ENCODE results near the gene IGLON5.

The IGLON5 gene

DNA sequence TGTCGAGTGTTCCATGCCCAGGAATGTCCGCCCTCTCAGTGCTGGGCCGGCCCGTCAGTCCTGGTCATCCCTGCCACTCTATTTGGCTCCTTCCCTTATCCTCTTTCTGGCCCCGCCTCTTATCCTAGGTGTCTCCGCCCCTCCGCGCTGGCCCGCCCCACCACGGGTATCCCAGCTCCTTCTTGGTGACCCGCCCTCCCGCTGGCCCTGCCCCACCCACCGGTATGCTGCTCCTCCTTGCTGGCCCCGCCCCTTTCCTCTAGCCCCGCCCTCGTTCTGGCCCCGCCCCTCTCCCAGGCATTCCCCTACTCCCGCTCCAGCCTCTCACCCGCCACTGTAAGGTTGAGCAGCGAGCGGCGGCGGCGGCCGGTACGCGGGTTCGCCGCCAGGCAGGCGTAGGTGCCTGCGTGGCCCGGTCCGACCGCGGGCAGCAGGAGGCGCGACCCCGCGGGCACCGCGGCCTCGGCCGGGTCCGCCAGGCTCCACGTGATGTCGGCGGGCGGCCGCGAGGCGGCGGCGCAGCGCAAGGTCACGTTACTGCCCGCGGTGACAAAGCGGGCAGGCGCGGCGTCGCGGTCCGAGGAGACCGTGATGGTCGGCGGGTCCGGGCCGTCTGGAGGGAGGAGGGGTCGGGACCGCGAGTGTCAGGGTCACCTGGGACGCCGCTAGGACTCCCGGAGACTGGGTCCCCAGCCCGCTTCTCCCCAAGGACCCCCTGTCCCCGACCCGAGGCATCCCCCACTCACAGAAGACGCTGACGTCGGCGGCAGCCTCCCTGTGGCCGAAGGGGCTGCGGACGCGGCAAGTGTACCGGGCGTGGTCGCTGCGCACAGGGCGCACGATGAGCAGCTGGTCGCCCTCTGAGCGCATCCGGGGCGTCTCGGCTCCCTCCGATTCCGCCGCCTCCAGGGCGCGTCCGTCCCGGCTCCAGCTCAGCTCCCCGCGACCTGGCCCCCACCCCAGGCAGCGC is 28.5 kb downstream of the IGLON5 start:
- DNase-seq = peak; percentile 97 to 99

DNA sequence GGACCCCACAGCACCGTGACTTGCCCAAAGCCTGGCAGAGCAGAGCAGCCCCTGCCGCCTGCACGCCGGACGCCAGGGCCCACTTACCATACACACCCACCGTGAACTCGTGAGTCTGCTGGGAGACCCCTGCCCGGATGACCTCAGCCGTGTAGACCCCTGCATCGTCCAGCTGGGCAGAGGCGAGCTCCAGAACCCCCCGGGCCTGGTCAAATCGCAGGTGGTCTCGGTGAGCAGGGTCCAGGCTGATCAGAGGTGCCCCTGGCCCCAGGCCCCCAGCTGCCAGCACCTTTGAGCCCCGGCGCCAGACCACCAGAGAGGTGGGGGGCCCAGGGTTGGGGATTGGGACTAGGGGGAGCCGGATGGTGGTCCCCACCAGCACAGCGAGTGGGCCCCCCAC is 29.6 kb downstream of the IGLON5 start:
- DNase-seq = no peak

DNA sequence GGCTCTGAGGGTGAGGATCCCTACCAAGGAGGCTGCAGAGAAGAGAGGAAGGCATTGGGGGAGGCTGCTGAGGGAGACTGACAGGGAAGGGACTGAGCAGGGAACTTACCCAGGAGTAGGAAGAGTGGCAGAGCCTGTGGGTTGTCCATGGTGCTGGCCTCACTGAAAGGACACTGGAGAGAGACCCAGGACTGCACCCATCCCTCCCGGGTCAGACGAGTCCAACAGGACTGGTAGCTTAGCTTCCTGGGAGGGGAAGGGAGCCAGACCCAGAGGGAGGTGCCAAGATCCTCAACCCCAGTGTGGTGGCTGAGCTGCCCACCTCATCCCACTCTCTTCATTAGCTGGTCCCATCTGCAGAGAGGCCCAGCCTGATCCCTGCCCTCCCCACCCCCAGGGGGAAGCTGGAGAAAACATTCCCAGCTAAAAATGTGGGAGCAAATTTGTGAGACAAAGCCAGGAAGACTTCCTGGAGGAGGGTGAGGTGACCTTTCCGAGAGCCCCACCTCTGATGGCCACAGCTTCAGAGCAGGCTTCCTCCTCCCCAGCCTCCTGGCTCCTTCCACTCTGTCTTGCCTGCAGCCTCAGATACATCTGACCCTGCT is 30.6 kb downstream of the IGLON5 start, which contains the start of gene VSIG10L:
Gene VSIG10L, minus strand, starts transcription at position 164 of the 605 bp plus-strand sequence. Its CDS starts 15 bp downstream, at position 149.
- DNase-seq = peak in 1 of 2 donors; percentile 6

DNA sequence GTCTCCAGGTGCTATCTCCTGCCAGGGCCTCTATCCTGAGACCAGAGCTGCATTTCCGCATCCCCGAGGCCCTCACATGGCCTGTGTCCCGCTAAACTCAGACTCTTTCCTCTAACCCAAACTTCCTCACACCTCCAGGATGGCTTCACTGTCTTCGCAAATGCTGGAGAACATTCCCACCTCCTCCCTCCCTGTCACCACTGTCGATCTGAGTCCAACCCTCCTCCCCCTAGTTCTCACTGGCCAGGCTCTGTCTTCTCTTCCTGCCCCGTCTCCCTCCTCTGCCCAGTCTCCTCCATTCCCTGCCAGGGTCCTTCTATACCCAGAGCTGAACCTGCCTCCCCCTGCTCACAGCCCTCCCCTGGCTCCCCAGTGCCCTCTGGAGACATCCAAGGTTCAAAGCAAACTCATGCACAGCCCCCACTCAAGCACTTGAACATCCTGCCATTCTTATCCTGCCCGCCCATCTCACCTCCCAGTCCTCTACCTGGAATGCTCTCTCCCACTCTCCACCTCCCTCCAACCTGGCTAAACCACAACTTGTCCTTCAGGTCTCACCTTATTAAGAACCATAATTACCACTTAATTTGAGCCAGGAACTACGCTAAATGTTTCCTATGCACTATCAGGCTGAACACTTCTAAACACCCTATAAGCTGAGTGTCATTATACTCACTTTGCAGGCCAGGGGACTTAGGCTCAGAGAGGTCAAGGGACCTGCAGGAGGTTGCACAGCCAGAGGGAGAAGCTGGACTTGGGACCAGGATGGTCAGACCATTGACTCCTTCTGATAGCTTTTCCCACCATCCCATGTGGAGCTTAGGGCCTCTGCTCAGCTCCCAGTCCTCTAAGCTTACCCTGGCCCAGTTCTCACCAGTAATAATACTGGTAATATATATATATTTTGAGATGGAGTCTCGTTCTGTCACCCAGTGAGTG is 31.5 kb downstream of the IGLON5 start:
- DNase-seq = no peak

DNA sequence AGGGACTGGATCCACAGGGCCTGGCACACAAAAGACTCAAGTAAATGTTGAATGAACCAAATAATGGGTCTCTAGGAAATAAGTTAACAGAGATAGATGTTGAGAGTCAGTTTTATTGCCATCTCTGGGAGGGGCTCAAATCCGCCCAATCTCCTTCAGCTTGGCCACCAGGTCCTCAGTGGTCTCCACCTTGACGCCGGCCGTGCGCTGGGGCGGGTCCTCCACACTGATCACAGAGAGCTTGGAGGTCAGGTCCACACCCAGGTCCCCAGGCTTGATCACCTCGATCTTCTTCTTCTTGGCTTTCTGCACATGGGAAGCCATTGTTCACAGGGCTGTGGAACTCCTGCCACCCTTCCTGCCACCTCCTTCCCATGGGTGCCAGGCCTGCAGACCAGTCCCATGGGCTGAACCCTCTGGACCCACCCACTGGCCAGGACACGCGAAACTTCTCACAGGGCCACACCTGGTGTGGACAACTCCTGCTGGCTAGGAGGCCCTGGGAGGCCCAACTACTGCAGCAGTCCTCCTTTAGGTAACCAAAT is 33.7 kb downstream of the IGLON5 start:
- DNase-seq = no peak

DNA sequence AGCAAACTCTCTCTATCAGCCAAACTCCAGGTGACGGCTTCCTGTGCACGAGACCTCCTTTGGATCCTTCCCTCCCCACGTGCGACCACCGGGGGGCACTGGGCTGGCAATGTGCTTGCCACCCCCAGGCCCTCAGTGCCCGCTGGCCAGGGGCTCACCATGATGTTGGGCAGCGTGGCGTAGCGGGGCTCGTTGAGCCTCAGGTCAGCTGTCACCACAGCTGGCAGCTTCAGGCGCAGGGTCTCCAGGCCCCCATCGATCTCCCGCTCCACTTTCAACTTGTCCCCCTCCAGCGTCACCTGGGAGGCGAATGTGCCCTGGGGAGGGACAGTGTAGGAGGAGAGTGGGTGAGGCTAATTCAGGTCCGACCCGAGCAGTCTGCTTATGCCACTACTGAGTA is 35.3 kb downstream of the IGLON5 start:
- no peak for DNase-seq

DNA sequence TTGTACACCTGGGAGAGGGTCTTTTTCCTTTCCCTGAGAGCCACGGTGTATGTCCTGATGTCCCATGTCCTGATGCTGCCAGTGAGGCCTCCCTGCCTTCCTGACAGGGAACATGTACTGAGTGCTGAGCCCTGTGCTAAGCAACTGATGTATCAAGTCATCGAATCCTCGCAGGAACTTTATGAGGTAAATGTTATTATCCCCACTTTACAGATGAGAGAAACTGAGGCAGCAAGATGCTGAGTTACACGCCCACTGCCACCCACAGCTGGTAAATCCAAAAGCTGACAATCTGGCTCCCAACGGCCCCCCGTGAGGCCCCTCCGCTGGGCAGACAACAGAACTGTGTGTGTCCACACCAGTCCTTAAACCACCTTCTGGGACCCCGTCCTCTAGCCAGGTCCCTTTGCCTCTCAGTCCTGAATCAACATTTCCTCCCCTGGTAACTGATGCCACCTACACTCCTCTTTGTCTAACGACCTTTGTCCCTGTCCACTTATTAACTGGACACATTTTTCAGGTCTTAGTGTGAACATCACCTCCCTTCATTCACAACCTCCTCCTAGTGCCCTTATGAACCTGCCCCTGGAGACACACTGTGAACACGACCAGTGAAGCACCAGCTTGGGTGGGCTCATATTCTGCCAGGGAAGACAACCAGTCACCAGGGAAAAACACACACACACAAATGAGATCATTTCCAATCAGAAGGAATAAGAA is 35.9 kb downstream of the IGLON5 start:
- DNase-seq = no peak

DNA sequence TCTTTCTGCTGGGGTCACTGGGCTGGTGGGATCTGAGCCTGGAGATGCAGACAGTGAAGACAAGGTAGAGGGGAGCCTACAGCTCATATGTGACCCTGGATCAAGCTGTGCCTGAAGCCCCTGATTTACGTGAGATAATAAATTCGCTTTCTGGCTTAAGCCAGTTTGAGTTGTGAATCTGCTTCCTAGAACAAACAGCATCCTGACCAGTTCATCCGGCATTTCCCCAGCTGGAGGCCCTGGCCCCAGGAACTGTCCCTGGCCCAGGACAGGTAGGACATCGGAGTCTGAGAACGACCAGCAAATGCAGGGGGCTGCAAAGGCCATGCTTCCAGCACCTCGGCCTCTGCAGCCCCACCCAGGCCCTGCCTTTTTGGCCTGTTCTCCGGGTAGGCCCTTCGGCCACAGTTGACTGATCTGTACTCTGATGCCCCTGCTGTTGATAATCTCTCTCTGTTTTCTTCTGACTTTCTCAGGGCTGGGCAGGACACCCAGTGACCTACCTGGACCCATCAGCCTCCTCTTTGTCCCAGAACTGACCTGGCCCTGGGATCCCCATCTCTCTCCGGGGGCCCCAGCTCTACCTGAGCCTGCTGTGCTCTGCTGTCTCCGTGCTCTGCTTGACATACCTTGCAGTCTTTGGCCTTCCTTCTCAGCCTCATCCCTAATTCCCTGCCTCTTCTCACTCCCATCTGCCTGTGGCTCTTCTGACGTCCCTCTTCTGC is 40.0 kb downstream of the IGLON5 start:
- no peak for DNase-seq

DNA sequence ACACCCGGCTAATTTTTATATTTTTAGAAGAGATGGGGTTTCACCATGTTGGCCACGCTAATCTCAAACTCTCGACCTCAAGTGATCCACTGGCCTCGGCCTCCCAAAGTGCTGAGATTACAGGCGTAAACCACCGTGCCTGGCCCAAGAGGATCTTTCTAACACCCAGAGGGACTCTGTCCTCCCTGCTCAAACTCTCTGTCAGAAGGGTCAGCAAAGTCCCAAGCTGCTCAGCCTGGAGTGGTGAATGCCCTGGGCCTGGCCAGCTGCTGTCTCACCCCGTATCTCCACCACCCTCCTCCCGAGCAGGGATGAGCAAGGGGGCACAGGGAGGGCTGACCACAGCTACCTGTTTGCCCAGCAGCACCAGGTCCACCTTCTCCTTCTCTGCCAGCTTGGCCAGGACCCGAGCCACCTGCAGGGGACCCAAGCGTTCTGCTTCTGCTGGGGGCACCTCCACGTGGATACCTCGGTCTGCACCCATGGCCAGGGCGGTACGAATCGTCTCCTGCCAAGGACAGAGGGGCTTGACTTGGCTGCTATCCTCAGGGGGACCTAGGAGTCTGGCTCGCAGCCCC is 41.4 kb downstream of the IGLON5 start:
- DNase-seq = no peak

DNA sequence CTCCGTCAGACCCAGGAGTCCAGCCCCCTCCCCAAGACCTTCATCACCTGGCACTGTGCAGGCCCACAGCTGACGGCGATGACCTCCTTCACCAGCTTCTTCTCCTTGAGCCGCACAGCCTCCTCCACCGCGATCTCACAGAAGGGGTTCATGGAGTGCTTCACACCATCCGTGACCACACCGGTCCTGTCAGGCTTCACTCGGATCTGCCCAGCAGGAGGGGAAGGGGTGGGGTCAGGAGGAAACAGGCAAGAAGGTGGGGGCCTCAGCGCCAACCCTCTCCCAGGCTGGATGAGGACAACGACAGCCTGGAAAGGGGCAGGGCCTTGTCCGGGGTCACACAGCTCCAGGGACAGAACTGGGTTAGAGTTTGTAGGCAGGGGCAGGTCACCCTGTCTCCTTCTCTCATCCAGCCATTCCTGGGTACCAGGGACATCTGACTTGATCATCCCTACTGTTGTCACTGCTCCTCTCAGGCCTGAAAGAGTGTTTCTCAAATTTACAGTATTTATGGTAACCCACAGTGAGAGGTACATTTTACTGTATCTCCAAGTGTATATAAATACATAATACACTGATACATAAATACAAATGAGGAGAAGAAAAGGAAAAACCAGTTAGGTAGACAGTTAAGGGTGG is 42.8 kb downstream of the IGLON5 start:
- no peak for DNase-seq

DNA sequence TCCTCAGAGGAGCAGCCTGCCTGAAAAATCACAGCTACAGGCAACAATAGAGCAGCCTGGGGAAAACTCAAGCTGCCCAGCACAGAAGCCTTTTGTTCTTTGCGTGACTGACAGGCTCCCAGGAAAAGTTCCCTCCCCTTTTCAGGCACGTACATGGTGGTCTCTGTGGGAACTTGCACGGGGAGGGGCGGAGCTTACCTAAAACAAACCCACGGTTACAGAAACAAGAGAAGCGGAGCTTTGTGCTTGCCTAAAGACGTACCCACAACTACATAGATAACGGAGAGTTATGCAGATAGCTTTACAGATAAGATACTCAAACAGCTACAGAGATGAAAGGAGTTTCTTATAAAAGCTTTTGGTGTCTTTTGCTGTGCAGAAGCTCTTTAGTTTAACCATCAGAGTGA is 43.3 kb downstream of the IGLON5 start:
- DNase-seq = no peak

DNA sequence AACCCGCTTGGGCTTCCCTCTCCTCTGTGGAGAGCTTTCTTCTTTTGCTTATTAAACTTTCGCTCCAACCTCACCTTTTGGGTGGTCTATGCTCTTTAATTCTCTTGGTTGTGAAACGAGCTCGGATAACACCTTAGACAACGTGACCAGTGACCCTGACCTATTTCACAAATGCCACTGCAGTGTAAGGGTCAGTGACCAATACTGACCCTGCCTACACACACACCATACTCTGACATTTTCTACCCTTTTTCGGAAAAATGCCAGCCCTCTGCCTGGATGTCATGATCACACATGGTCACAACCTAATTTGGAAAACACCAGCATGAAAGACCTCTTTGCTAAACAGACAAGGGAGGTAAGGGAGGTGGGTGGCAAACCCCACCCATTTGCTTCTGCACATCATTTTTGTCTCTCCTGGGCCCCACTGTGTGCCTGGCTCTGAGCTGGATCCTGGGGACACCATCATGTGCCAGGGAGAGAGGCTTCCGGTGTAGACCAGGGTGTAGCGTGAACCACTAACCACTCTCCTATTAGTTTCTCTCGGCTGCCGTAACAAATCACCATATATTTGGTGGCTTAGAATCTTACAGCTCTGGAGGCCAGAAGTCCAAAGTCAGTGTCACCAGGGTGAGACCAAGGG is 44.8 kb downstream of the IGLON5 start:
- no peak for DNase-seq

DNA sequence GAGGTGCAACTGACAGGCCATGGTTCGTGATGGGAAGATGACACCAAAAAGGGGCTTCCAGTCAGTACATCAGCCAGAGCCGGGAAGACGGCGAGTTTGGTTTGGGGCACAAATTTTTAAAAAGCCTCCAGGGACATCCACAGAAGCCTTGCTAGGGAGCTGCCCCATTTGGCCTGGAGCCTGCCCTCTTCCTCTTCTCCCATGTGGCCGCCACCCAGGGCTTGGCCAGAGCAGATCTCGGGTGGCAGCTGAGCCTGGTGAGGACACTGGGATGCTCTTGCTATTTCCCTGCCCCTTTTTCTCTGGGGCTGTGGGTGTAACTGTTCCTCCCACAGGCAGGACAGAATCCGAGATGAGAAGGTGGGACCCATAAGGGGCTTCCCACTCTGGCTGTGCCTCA is 46.5 kb downstream of the IGLON5 start:
- no peak for DNase-seq

DNA sequence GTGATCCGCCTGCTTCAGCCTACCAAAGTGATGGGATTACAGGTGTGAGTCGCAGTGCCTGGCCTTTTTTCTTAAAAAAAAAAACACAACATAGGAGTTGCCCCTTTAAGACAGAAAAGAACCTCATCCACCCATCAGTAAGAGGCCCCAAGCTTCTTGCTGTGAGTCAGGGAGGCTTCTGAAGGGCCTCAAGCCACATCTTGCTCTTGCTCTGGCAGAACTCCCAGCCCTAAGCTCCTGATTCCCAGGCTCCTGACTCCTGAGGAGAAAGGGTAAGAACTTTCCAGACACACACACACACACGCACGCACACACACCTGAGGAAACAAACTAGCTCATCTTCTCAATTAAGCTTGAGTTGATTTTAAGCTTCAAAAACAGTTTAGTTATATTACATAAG is 47.9 kb downstream of the IGLON5 start:
- DNase-seq = no peak

DNA sequence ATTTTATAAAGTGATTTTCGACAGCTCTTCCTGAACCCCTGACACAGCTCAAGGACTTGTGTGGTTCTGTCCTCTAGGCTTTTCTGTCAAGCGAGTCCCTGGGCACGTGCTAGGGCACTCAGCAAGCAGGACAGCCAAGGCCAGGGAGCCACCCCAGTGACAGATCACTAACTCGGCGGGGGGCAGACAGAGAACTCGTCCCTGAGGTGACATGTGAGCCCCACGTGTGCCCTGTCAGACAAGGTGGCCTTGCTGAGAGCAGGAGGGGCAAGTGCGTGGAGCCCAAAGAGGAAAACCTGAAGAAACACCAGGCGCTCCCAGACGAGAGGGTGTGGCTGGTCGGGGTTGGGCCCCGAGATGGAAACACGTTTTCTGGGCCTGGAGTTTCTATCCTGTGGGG is 49.8 kb downstream of the IGLON5 start:
- DNase-seq = no peak

DNA sequence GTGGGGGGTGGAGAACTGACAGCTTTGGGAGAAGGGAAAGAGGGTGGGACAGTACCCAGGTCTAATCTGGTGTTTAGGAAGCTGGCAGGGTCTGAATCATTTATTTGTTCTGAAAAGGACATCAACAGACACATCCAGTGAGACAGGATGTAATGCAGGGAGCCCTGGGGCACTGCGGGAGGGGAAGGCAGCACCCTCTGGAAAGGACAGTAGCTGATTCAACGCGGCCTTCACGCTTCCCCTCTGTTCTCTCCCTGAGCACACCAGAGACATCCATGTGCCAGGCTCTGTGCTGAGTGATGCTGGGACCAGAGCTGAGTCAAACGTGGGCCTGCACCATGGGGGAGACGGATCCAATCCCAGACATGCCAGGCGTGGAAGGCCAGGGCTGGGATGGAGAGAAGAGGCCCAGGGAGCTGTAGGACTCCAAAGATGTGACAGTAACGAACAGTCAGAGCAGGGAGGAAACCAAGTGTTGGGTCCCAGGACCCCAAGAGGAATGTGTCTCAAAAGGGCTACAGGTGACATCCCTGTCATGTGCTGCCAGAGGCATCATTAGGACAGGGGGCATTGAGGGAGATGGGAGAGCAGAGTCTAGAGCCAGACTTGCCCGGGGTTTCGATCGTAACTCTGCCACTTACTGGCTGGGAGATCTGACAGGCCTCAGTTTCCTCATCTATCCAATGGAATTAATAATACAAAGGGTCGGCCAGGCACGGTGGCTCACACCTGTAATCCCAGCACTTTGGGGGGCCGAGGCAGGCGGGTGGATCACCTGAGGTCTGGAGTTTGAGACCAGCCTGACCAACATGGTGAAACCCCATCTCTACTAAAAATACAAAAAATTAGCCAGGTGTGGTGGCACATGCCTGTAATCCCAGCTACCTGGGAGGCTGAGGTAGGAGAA is 53.0 kb downstream of the IGLON5 start:
- no peak for DNase-seq

DNA sequence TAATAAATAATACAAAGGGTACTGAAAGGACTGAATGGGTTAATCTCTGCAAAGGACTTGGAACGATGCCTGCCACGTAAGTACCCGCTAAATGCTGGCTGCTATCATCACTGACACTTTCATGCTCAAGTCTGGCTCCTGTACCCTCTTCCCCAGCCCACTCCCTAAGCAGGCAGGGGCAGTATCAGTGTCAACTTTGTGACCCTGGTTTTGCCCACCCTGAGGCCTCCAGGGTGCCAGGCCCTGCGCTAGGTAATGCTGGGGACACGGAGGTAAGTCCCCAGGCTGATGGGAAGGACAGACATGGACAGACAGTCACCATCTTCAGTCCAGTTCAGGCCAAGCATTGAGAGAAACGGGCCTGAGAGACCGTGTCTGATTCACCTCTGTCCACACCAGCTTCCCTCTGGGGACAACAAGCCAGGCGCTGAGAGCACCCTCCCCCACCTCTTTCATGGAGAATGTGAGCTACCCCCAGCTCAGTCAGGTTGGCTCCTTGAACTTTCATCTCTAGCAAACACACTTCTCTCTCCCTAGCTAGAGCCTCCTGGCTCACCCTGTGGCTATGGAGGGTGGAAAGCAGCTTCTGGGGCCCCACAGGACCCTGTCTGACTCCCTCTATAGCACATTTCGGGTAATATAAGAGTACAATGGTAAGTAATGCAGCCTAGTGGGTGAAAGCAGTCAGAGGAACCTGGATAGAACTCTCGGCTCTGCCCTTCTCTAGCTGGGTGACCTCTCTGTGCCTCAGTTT is 53.9 kb downstream of the IGLON5 start:
- DNase-seq = peak in 1 of 2 donors; percentile 20

DNA sequence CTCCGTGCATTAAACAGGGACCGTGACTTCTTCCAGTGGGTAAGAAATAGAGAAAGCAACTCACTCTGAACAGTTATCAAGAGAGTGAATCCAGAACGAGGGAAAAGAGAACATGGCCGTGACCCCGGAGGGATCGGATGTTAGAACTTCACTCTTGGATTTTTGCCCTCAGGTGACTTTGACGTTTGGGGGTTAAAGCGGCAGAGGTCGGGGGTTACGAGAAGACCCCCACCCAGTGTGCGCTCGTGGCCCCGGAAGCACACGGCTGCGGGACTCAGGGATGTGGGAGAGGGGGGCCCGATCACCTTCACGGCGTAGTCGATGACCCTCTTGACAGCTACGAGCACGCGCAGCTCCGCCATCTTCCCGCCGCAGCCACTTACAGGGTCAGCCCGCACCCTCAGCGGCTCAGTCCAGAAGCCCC is 54.5 kb downstream of the IGLON5 start, which contains the start of gene ETFB:
Gene ETFB, minus strand, starts transcription at position 424 of the 424 bp plus-strand sequence. Its CDS starts 62 bp downstream, at position 362.
- DNase-seq = no peak
